Measurements from ENCODE around the gene SORCS1. TPM values are rescaled to one million over a fixed set of nuclear protein-coding genes. Genes with fewer than 3 reads are reported as not detected.
A peak's percentile ranks its signal among the peaks of the same experiment; 100 is the strongest.
"Not testable (repeated sequence)": the region's sequence is repeated elsewhere in the genome, so short reads cannot be mapped to it uniquely, and the experiment has no call there.

The SORCS1 gene
- polyA plus RNA-seq, 1 donor, result 6.5 TPM

DNA sequence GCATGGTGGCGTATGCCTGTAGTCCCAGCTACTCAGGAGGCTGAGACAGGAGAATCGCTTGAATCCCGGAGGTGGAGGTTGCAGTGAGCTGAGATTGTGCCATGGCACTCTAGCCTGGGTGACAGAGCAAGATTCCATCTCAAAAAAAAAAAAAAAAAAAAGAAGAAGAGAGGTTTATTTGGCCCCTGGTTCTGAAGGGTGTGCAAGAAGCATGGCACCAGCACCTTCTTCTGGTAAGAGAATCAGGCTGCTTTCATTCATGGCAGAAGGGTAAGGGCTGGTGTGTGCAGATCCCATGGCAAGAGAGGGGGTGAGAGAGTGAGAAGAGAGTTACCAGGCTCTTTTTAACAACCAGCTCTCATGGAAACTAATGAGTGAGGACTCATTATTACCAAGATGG, 140.5 kb downstream of the SORCS1 start:
- not testable (repeated sequence) for H3K27me3 ChIP-seq (ENCODE audit: control insufficient read depth, insufficient read depth, low read length)
- no CpG with 5 or more reads among the region's 3 CpGs for WGBS (ENCODE audit: insufficient coverage, low lambda C conversion rate)

GRCh38 chr10:107022600-107023354, 141.7 kb downstream of the SORCS1 start:
- H3K27ac ChIP-seq (ENCODE audit: low read length), result no peak overlapping the region
- H3K4me1 ChIP-seq (ENCODE audit: control insufficient read depth, insufficient read depth, low read length), result no peaks in the 10 kb centered on the region
- H3K4me3 ChIP-seq (ENCODE audit: low read length), result no peak overlapping the region
- DNase-seq, result peak in 1 of 2 donors; percentile 15
- H3K9me3 ChIP-seq (ENCODE audit: control insufficient read depth, low read depth, low read length), result no peaks in the 10 kb centered on the region
- H3K36me3 ChIP-seq (ENCODE audit: control insufficient read depth, insufficient read depth, low read length), result no peaks in the 10 kb centered on the region
- WGBS (ENCODE audit: insufficient coverage, low lambda C conversion rate), result 60% methylated on average over 1 of the region's 6 CpGs
- no peaks in the 10 kb centered on the region for H3K27me3 ChIP-seq (ENCODE audit: control insufficient read depth, insufficient read depth, low read length)

More for the DNA sequence above, 140.5 kb downstream of the SORCS1 start:
- DNase-seq; H3K4me1 ChIP-seq (ENCODE audit: control insufficient read depth, insufficient read depth, low read length); H3K36me3 ChIP-seq (ENCODE audit: control insufficient read depth, insufficient read depth, low read length); H3K27ac ChIP-seq (ENCODE audit: low read length); H3K4me3 ChIP-seq (ENCODE audit: low read length); H3K9me3 ChIP-seq (ENCODE audit: control insufficient read depth, low read depth, low read length): not testable (repeated sequence)

DNA sequence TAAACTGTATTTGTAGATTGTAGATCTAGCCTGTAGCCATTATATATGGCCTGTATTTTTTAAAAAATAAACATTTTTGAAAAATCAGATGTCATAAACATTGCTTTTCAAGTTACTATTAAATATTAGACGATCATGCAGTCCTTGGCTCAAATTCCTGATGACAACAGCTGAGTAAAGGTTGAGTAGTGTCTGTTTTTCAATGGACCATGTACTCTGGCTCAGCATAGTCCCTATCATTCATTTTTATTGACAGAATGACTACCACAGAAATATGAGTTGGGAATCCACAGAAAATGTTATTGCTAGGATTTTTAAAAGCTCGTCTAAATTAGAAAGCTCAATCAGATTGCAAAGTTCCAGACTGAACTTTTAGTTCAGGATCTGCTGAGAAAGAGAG, 145.4 kb downstream of the SORCS1 start:
- no peaks in the 10 kb centered on the region for H3K9me3 ChIP-seq (ENCODE audit: control insufficient read depth, low read depth, low read length)
- H3K27ac ChIP-seq (ENCODE audit: low read length), result no peak overlapping the region
- H3K27me3 ChIP-seq (ENCODE audit: control insufficient read depth, insufficient read depth, low read length), result no peaks in the 10 kb centered on the region
- WGBS (ENCODE audit: insufficient coverage, low lambda C conversion rate), result no CpG with 5 or more reads among the region's 2 CpGs
- DNase-seq, result no peak
- H3K4me1 ChIP-seq (ENCODE audit: control insufficient read depth, insufficient read depth, low read length), result no peaks in the 10 kb centered on the region
- no peak overlapping the region for H3K4me3 ChIP-seq (ENCODE audit: low read length)
- no peaks in the 10 kb centered on the region for H3K36me3 ChIP-seq (ENCODE audit: control insufficient read depth, insufficient read depth, low read length)

- H3K27me3 ChIP-seq (ENCODE audit: control insufficient read depth, insufficient read depth, low read length), result no peaks in the 10 kb centered on the region
- no peaks in the 10 kb centered on the region for H3K9me3 ChIP-seq (ENCODE audit: control insufficient read depth, low read depth, low read length)
- no peaks in the 10 kb centered on the region for H3K4me1 ChIP-seq (ENCODE audit: control insufficient read depth, insufficient read depth, low read length)
- H3K27ac ChIP-seq (ENCODE audit: low read length), result no peak overlapping the region
- DNase-seq, result no peak
- H3K36me3 ChIP-seq (ENCODE audit: control insufficient read depth, insufficient read depth, low read length), result no peaks in the 10 kb centered on the region
- no CpG with 5 or more reads among the region's 4 CpGs for WGBS (ENCODE audit: insufficient coverage, low lambda C conversion rate)
- no peak overlapping the region for H3K4me3 ChIP-seq (ENCODE audit: low read length)
Observed at GRCh38 chr10:107013258-107014006, 151.1 kb downstream of the SORCS1 start.

DNA sequence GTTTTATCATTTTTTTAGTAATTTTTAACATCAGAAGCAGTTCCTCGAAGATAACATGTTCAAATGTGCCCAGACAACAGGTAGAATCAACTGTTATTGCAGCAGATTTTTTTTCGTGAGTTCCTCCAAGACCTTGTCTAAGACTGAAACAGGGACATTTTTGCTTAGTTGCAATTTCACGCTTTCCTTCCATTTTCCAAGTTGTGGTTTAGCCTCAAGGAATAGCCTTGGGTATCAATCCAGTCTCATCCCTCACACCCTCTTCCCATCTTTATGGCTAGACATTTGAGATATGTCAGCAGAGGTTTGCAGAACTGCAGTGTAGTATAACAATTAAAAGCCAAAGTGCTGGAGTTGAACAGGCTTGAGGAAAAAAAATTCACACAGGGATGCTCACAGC, 152.5 kb downstream of the SORCS1 start:
- no peaks in the 10 kb centered on the region for H3K4me1 ChIP-seq (ENCODE audit: control insufficient read depth, insufficient read depth, low read length)
- H3K9me3 ChIP-seq (ENCODE audit: control insufficient read depth, low read depth, low read length), result no peaks in the 10 kb centered on the region
- 89% methylated on average over 3 of the region's 3 CpGs for WGBS (ENCODE audit: insufficient coverage, low lambda C conversion rate)

GRCh38 chr10:107011105-107011504, 153.4 kb downstream of the SORCS1 start:
- Histone ChIP-seq H3K36me3 (ENCODE audit: control insufficient read depth, insufficient read depth, low read length) (no peaks in the 10 kb centered on the region), H3K4me3 (ENCODE audit: low read length) (no peak overlapping the region), H3K9me3 (ENCODE audit: control insufficient read depth, low read depth, low read length) (no peaks in the 10 kb centered on the region), H3K4me1 (ENCODE audit: control insufficient read depth, insufficient read depth, low read length) (no peaks in the 10 kb centered on the region), H3K27ac (ENCODE audit: low read length) (no peak overlapping the region), H3K27me3 (ENCODE audit: control insufficient read depth, insufficient read depth, low read length) (no peaks in the 10 kb centered on the region)
- no peak for DNase-seq
- WGBS (ENCODE audit: insufficient coverage, low lambda C conversion rate), result 56% methylated on average over 2 of the region's 3 CpGs

More for the DNA sequence above, 152.5 kb downstream of the SORCS1 start:
- Histone ChIP-seq H3K36me3 (ENCODE audit: control insufficient read depth, insufficient read depth, low read length) (no peaks in the 10 kb centered on the region), H3K27me3 (ENCODE audit: control insufficient read depth, insufficient read depth, low read length) (no peaks in the 10 kb centered on the region), H3K4me3 (ENCODE audit: low read length) (no peak overlapping the region), H3K27ac (ENCODE audit: low read length) (no peak overlapping the region)
- DNase-seq, result no peak

DNA sequence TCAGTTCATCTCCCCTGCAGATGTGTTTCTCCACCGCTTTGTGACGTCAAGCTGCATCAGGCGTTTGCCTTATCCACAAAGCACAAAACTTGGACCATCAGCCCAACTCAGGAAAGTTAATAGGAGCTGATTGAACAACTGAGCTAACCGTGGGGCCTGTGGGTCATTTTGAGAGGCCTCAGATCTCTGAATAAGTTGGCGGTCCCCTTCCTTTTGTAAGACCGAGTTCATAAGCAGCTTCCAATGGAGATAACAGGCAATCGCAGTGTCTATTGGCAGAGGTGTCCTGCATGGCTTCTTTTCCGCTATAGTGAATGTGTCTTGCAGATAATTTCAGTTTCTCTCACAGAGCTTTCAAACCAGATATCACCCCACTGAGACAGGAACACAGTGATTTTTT, 154.0 kb downstream of the SORCS1 start:
- no peaks in the 10 kb centered on the region for H3K27me3 ChIP-seq (ENCODE audit: control insufficient read depth, insufficient read depth, low read length)
- H3K36me3 ChIP-seq (ENCODE audit: control insufficient read depth, insufficient read depth, low read length), result no peaks in the 10 kb centered on the region
- WGBS (ENCODE audit: insufficient coverage, low lambda C conversion rate), result no CpG with 5 or more reads among the region's 8 CpGs
- DNase-seq, result no peak
- H3K27ac ChIP-seq (ENCODE audit: low read length), result no peak overlapping the region
- H3K4me1 ChIP-seq (ENCODE audit: control insufficient read depth, insufficient read depth, low read length), result no peaks in the 10 kb centered on the region
- H3K9me3 ChIP-seq (ENCODE audit: control insufficient read depth, low read depth, low read length), result no peaks in the 10 kb centered on the region
- no peak overlapping the region for H3K4me3 ChIP-seq (ENCODE audit: low read length)

- H3K27ac ChIP-seq (ENCODE audit: low read length), result no peak overlapping the region
- H3K4me1 ChIP-seq (ENCODE audit: control insufficient read depth, insufficient read depth, low read length), result no peaks in the 10 kb centered on the region
- no peaks in the 10 kb centered on the region for H3K9me3 ChIP-seq (ENCODE audit: control insufficient read depth, low read depth, low read length)
- no peaks in the 10 kb centered on the region for H3K36me3 ChIP-seq (ENCODE audit: control insufficient read depth, insufficient read depth, low read length)
- H3K4me3 ChIP-seq (ENCODE audit: low read length), result no peak overlapping the region
- no peaks in the 10 kb centered on the region for H3K27me3 ChIP-seq (ENCODE audit: control insufficient read depth, insufficient read depth, low read length)
- DNase-seq, result no peak
- WGBS (ENCODE audit: insufficient coverage, low lambda C conversion rate), result no CpG with 5 or more reads among the region's 2 CpGs
Observed at GRCh38 chr10:107004362-107004761, 160.1 kb downstream of the SORCS1 start.

- Histone ChIP-seq H3K4me1 (ENCODE audit: control insufficient read depth, insufficient read depth, low read length) (no peaks in the 10 kb centered on the region), H3K27me3 (ENCODE audit: control insufficient read depth, insufficient read depth, low read length) (no peaks in the 10 kb centered on the region), H3K4me3 (ENCODE audit: low read length) (no peak overlapping the region), H3K36me3 (ENCODE audit: control insufficient read depth, insufficient read depth, low read length) (no peaks in the 10 kb centered on the region), H3K27ac (ENCODE audit: low read length) (no peak overlapping the region), H3K9me3 (ENCODE audit: control insufficient read depth, low read depth, low read length) (no peaks in the 10 kb centered on the region)
- DNase-seq, result no peak
- no CpG with 5 or more reads among the region's 3 CpGs for WGBS (ENCODE audit: insufficient coverage, low lambda C conversion rate)
Observed at GRCh38 chr10:107002068-107002467, 162.4 kb downstream of the SORCS1 start.

- H3K4me3 ChIP-seq (ENCODE audit: low read length), result no peak overlapping the region
- H3K36me3 ChIP-seq (ENCODE audit: control insufficient read depth, insufficient read depth, low read length), result no peaks in the 10 kb centered on the region
- 60% methylated on average over 1 of the region's 3 CpGs for WGBS (ENCODE audit: insufficient coverage, low lambda C conversion rate)
- no peak for DNase-seq
- no peak overlapping the region for H3K27ac ChIP-seq (ENCODE audit: low read length)
- no peaks in the 10 kb centered on the region for H3K4me1 ChIP-seq (ENCODE audit: control insufficient read depth, insufficient read depth, low read length)
- H3K9me3 ChIP-seq (ENCODE audit: control insufficient read depth, low read depth, low read length), result no peaks in the 10 kb centered on the region
- H3K27me3 ChIP-seq (ENCODE audit: control insufficient read depth, insufficient read depth, low read length), result no peaks in the 10 kb centered on the region
Observed at GRCh38 chr10:106999118-106999707, 165.3 kb downstream of the SORCS1 start.
